Inflammatory macrophage treated with lipopolysaccharide for 1 hour (primary cell): Measurements from ENCODE around the gene KRTAP4-11.
"Not testable (repeated sequence)": the region's sequence is repeated elsewhere in the genome, so short reads cannot be mapped to it uniquely, and the experiment has no call there.

Experiments used
- DNase-seq, 2 donors: peaks; one replicate each; pipeline ENCODE4 v3.0.0-alpha.2; 2020 to 2022

Gene KRTAP4-11

DNA sequence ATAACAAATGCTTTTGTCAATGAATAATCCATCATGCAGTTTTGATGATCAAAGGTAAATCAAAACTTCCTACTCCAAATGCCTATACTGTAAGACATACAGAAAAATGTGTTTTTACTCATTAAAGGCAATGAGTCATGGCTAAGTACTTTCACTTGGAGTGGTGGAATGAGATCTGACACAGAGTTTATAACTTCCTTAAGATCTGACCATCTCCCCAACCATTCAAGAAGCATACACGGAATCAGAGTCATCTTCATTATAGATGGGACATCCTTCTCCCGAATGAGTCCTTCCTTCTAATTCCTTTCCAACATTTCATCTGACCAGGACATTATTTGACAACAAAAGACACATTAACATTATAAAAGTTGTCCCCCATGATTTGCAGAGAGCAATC, 34.7 kb downstream of the KRTAP4-11 start:
- not testable (repeated sequence) for DNase-seq

DNA sequence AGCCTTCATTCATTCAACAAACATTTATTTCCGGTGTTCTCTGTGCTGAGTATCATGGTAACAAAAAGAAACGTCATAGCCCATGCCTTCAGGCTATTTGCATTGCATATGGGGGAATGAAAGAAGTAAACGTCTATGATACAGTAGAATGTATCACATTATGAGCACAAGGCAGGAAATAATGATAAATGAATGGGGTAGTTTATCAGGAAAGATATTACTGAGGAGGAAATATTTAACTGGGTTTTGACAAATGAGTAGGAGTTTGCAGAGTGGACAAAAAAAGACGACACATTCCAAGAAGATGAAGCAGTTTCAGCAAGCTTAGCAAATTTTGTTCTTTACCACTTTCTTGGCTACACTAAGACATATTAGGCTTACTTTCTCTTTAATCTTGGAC, 35.5 kb downstream of the KRTAP4-11 start:
- no peak for DNase-seq

DNA sequence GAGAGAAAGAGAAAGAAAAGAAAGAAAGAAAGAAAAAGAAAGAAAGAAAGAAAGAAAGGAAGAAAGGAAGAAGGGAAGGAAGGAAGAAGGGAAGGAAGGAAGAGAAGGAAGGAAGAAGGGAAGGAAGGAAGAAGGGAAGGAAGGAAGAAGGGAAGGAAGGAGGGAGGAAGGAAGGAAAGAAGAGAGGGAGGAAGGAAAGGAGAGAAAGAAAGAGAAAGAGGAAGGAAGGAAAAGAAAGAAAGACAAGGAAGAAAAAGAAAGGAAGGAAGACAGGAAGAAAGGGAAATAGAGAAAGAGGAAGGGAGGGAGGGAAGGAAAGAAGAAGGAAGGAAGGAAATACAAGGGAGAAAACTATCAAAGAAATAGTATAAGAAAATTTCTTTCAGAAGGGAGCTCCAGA, 41.4 kb downstream of the KRTAP4-11 start:
- no peak for DNase-seq

DNA sequence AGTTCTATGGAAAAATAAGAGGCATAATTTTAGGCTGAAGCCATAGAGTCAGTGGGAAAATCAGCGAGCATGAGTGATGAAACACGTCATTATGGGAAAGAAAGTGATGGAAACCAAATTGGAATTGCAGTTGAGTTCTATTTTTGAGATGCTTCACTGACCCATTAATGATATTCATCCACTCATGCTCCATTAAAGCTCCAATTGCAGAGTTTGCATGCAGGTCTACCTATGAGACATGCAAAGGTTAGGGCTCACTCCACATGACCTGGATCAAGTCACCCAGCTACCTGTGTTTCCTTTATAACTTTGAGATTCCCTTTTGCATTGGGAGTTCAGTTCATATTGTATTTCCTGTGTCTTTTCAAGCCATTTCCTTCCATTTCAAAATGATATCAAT, 44.5 kb downstream of the KRTAP4-11 start:
- no peak for DNase-seq

DNA sequence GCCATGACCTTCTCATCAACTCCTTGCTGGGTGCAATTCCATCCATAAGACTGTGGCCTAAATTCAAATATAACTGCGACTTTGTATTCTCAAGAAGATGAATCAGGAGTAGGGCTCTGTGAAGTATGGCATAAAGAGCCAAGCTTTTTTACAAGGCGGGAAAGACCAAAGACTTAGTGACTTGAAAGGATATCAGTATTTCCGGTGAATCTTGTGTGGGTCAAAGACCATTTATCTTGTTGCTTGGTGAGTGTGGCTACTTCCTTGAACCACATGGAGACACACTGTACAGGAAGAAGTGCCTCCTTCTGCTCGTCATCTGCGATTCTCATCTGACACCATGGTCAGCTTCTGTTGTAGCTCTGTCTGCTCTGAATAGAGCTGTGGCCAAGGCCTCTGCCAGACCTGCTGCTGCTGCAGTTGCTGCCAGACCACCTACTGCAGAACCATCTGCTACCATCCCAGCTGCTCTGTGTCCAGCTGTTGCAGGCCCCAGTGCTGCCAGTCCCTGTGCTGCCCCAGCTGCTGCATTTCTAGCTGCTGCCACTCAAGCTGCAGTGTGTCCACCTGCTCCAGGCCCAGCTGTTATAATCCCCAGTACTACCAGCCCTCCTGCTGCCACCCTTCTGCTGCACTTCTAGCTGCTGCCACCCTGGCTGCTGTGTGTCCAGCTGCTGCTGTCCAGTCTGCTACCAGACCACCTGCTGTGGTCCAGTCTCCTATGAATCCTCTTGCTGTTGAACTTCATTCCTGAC, 46.4 kb downstream of the KRTAP4-11 start:
- DNase-seq, result no peak

DNA sequence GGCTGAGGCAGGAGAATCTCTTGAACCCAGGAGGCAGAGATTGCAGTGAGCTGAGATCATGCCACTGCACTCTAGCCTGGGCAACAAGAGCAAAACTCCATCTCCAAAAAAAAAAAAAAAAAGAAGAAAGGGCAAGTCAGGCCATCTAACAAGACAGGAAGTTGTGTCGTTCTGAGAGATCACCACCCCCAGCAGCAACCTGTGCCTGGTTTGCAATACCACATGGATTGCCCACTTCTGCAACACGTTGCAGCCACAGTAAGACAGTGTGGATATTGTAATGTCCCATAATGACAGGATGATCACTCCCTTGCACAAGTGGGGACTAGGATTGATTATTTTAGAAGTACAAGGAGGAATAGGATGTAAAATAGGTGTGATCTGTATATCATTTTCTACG, 49.1 kb downstream of the KRTAP4-11 start:
- DNase-seq, result no peak

DNA sequence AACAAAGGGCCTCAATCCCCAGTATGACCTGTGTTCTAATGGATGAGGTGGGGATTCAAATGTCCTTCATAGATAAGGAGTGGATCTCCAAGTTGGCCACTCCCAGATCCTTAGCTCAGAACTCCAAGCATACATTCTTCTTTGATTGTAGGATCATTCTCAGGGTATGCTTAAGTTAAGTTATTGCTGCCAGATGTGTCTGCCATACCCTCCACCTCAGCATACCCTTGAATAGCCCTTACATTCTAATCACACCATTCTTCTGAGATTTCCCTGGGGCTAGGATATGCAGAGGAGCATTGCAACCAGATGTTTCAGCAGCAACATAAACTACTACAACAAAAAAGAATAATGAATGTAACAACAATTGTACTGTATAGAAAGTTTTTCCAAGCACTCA, 50.9 kb downstream of the KRTAP4-11 start:
- no peak for DNase-seq
